Raji (cell line): ENCODE data around the gene C11orf65.

Source experiments
- POLR2A ChIP-seq: IDR thresholded peaks from 2 replicates; pipeline ENCODE4 v1.6.1; 2011; ENCODE audit warnings: low read depth, low read length, control low read depth; ENCODE audit not compliant: insufficient read depth

Gene C11orf65, protein sequence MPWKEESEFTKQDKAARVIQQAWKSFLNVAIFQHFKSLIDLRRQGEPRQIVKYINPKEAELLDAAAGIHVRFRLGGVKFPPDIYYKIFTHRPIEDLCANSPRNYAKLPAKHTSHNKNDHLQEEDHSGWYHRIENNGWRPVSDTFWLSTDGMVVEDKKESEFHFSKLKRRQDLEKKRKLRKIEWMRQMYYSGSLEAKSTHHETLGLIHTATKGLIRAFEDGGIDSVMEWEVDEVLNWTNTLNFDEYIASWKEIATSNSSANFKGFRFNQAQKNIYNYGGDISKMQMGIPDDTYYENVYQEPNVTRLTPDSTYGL

DNA sequence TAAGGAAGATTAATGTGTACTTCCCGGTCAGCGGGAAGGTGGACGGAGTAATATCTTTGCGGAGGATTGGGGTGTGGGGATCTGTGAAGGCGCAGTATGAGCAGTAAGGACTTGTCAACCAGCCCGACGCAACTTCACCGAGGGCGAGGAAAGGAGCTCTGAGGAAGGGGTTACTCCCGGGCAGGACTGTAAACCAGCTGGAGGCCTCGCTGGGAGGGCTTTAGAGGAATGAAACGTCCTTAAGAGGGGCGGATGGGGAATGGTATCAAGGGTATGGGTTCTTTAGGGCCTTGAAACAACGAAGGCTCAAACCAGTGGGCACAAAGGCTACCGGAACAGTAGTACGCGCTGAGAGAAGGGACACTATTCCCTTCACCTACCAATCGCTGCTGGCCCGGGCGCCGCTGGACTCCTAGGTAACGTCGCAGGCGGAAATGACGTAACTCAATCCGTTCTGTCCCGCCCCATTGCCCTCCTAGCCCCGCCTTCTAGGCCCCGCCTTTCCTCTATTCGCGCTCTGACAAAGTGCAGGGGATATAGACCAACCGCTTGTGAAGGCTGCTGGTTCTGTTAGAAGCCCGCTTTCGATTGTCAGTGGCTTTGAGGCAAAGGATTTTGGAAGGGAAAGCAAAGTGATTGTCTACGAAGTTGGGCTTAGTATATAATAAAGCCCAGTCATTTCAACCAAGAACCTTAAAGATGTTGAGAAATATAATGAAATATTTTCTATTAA, at the start of gene C11orf65:
Gene C11orf65 (minus strand): TSS at position 439 of the 733 bp plus-strand sequence. CDS start 5,970 bp downstream, outside the sequence.
- TF ChIP-seq POLR2A, result peak; percentile 95

DNA sequence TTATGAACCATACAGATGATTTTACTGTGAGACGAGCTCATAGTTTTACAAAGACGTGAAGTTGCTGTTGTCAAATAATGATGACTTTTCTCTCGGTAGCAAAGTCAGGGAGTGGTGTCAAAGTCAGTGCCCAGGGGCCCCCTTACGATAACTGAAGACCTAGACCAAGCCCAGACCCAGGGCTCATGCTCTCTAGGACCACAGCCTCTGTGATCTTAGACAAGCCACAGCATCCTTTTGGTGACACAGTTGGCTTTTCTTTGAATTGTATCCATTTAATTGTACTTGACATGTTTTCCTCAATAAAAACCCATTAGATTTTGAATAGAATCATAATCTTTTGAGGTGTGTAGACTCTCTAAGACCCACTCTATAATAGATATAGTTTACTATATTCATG, 48.8 kb upstream of the C11orf65 start:
- no peak for TF ChIP-seq POLR2A

DNA sequence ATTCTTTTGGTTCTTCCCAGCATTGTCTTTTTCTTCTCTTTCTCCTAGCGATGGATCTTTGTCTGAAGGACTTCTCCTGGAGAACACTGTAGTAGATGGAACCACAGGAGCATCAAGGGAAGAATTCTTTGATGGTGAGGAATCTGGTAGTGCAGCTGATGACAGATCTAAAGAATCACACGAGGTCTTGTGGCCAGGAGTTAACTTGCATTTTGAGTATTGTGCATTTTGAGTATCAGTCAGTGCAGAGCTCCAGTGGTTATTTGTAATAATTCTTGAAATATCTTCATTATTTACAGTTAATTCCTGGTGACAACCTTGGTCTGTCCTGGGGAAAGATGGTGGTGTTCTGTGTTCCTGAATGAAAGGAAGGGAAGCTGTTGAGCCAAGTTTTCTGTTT, 45.4 kb upstream of the C11orf65 start:
- TF ChIP-seq POLR2A, result no peak

DNA sequence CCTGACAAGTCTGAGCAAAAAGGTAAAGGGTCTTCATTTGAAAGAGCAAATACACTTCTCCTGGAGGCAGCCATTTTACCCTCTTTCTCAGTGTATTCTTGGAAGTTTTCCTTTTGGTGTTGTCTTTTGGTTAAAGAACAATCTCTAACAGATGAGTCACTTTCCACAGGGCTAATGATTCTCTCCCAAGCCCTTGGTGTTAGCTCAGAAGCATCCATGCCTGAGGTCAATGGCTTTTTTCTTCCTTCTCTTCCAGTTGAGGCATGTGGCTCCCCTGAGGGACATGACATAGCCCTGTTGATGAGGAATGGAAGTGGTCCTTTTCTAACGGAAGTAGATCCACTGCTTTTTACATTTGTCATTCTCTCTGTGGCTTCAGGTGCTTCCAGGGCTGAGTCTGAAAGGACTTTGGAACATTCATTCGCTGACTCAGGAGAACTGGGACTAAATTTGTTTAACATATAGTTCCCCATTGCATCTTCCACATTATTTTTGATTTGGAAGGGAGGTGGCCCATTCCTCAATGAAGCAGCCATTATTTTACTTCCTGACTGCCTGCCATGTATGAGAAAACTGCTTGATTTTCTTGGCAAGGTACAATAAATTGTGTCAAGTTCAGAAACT, 44.6 kb upstream of the C11orf65 start:
- TF ChIP-seq POLR2A, result no peak

DNA sequence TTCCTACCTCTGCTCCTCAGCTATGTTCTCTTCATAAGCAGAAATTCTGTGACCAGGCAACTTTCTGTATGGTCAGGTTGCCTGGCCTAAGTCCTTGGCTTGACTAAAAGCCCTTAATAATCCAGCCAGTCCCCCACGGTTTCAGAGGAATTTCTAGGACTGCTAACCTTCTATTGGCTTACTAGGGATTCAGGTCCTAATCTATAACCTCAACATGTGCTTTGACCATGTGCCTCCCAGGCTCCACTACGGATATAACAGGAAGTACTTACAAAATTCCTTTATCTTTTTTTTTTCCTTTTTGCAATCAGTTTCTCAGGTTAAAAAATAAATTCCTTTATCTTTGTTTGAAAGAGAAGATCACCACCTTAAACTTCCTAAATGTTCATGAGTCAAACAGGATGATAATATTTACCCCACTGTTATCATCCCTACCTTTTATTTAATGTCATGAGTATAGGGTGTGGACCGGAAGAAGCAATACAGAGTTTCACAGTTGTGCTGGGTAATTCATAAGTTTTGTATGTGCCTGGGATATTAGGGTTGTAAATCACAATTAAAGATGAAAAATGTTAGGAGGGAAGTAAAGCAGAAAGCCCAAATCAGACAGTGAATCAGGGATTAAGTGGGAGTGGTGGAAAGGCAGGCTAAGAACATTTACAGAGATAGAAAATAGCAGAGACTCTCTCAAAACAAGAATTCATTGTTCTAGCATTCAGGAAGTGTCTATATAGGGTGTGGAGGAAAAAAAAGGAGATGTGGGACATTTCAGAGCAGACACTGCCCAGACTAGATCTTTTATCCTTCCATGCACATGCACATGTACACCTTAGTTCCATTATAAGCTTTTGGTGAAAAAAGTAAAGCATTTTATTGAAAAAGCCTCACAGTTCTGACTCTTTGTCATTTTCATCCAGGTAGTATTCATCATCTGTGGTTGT, 41.6 kb upstream of the C11orf65 start:
- TF ChIP-seq POLR2A, result no peak

DNA sequence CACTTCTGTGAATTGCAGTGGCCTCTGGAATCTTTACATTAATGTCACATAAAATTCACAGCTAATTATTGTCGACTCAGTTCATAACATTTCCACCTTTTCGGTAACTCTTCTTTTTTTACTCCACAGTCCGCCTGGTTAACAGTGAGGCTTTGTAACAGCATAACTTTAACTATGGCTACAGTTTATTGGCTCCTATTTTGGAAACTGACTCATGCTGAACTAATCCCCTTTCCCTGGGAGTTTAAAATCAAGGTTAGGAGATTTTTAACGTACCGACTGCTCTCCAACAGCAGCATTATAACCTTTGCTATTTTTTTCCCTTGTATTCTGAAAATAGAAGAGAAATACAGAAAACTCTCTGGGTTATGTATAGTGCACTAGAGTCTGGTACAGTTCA, 34.1 kb upstream of the C11orf65 start:
- TF ChIP-seq POLR2A, result no peak

DNA sequence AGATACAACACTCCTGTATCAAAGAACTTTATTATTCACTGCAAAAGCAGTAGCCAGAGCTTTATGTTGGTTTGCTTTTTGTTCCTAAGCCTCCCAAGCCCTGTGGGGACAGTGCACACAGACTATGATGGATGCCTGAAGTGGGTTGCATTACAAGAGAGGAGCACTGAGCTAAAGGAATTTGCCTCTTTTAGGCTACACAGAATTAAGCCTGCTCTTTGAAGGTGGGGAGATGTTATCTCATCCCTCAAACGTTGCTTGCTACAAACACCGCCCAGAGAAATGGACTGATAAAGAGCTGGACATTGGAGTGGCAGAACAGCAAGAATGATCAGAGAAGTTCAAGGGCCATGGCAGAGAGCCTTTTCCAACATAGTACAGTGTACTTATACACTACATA, 33.4 kb upstream of the C11orf65 start:
- TF ChIP-seq POLR2A, result no peak

DNA sequence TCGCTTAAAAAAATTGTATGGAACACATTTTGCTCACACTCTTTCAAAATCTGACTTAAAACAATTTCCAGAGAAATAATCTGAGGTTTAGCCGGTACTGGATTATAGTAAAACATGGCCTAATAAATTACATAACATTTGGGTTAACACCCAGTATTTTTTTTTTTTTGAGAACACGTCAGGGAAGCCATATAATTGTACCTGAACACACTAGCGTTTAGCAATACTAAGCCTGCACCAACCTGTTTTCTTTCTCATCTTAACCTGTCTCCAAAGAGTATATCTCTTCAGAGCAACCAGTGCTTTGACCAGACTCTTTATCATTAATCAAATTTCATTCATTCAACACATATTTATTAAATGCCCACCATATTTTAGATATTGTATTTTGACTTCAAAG, 32.8 kb upstream of the C11orf65 start:
- TF ChIP-seq POLR2A, result no peak

DNA sequence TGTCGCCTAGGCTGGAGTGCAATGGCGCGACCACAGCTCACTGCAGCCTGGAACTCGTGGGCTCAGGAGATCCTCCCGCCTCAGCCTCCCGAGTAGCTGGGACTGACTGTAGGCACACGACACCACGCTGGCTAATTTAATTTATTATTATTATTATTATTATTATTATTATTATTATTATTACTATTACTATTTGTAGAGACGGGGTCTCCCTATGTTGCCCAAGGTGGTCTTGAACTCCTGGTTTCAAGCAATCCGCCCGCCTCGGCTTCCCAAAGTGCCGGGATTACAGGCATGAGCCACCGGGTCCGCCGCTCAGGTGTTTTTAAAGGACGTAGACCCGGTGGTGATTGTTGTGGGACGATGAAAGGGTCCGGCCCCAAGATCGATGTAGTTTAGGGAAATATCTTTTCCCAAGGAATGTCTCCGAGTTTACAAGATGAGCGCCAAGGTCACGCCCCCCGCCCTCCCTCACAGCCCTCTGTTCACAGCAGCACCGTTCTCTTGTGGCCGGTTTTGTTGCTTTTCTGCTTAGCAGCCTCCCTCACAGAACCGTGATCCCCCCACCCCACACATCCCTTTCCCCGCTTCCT, 31.6 kb upstream of the C11orf65 start:
- TF ChIP-seq POLR2A, result no peak

DNA sequence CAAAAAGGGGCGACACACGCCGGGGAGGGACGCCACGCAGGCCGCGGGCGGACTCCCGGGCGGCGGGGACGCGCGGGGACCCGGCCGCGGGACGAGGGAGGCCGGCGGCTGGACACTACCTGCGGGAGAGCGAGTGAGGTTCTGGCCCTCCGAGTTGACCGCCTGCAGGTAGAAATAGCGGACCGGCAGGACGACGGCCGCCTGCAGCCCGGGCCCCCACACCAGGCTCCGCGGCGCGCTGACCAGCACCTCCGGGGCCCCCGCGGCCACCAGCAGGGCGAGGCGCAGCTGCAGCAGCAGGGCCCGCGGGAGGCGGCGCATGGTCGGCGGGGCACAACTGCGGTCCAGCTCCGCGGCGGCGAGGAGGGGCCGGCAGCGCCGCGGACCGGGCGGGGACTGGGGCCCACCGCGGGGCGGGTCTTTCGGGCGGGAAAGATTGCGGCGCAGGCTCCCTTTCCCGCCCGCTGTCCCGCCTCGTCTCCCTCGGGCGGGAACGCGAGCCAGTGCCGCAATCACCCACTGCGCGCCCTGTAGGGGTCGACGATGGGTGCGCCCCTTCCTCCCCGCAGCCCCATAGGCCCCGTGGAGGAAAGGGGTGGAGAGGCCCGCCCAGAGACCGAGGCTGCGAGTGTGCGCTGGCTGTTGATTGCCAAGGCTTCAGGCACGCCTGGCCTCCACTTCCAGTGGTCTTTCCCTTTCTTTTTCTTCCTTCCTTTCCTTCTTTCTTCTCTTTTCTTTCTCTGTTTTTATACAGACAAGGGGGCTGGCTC, 30.9 kb upstream of the C11orf65 start, which contains the start of gene POGLUT3:
Gene POGLUT3 (minus strand): TSS at position 339 of the 770 bp plus-strand sequence. CDS start 18 bp downstream, at position 321.
- no peak for TF ChIP-seq POLR2A

DNA sequence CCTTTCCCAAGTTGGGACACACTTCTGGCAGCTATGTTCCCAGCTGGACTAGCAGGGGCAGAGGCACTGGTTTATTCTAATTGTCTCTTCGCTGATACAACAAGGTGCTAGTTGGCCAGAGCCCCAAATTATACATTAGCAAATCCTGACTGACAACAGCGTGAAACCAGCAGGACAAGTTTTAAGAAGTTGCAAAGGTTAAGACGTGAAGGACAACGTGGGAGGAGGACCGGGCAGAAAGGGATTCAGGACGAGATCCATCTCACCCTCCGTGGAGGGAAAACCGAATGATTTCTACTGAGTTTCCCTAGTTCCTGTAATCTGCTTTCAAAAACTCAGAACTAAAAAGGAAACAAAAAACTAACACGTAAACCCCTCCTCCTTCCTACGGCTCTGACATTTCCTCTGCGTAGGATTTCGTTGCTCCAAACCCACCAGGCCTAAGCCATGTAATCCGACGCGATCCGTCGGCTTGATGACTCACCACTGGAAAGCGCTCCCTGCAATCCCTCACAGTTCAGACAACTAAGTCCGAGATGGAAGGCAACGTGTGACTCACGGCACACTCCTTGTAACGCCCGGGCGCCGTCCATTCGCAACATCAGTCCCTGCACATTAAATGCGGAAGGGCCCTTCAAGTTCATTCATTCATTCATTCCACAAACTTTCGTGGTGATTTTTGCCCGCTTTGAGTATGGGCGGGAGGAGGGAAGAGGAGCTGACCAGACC, 30.2 kb upstream of the C11orf65 start:
- TF ChIP-seq POLR2A, result no peak

DNA sequence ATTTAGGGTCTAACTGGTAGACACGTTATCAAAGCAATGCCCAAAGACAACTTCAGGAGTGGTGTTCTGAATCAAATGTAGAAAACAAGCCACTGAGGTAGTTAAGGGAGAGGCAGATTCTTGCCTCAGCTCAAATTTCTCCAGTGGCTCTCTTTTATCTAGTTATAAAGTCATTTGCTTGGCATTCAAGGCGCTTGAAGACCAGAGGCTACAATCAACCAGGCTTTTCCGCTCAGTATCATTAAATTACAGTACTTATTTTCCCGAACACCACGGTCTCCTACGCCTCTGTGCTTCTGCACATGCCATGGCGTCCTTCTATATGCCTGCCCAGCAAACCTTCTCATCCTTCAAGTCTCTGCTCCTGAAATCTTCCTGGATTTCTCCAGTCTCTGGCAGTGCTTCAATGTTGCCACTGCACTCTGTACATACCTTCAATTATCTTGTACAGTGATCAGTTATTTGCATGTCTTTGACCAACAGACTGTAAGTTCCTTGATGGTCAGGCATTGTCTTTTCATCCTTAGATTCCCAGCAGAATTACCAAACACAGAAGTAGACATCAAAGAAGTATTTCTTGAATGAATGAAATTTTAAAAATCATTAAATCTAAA, 29.4 kb upstream of the C11orf65 start:
- no peak for TF ChIP-seq POLR2A

DNA sequence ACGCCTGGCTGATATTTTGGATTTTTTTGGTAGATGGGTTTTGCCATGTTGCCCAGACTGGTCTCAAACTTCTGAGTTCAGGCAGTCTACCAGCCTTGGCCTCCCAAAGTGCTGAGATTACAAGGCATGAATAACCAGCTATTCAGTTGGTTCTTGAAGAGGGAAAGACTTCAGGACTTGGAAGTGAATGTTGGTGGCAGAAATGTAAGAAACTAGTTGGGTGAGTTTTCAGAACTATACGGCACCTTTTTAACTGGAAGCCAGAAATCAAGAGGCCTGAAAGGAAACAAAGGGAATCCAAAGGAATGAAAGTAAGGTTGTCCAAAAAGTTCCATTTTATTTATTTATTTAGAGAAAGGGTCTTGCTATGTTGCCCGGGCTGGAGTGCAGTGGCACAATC, 28.0 kb upstream of the C11orf65 start:
- TF ChIP-seq POLR2A, result no peak
